Suppressor macrophage treated with lipopolysaccharide for 4 hours (primary cell): ENCODE results near the gene FBXO30.

Experiments used
- DNase-seq: peaks from one replicate; pipeline ENCODE4 v3.0.0-alpha.2; 2020

The FBXO30 gene, protein sequence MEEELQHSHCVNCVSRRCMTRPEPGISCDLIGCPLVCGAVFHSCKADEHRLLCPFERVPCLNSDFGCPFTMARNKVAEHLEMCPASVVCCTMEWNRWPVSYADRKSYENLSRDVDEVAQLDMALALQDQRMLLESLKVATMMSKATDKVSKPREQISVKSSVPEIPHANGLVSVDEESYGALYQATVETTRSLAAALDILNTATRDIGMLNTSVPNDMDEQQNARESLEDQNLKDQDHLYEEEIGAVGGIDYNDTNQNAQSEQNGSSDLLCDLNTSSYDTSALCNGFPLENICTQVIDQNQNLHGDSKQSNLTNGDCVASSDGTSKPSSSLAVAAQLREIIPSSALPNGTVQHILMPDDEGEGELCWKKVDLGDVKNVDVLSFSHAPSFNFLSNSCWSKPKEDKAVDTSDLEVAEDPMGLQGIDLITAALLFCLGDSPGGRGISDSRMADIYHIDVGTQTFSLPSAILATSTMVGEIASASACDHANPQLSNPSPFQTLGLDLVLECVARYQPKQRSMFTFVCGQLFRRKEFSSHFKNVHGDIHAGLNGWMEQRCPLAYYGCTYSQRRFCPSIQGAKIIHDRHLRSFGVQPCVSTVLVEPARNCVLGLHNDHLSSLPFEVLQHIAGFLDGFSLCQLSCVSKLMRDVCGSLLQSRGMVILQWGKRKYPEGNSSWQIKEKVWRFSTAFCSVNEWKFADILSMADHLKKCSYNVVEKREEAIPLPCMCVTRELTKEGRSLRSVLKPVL

GRCh38 chr6:145814501-145815308 lies at the start of gene FBXO30:
TSS of gene FBXO30 (minus strand) at chr6:145814795. CDS start at chr6:145806405, 8,390 bp downstream.
- peak; percentile 95 for DNase-seq

- DNase-seq: peak; percentile 60
Observed at GRCh38 chr6:145863988-145864616, 49.5 kb upstream of the FBXO30 start.

DNA sequence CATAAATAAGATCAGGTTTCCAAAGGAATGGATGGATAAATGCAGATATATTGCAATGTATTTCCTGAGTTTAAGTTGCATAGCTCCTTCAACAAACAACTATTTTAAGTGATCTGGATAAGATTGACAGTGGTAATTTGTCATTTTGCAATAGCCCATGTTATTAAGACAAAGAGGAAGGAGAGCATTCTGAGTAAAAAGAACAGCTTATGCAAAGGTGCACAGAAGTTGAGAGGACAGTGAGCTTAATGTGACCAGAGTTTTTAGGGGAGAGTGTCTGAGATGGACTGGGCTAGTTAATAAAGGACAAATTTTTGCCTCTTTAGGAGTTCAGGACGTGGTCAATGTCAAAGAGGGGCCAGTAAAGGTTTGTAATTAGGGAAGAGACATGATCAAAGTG lies 48.8 kb upstream of the FBXO30 start:
- DNase-seq: peak; percentile 17

DNA sequence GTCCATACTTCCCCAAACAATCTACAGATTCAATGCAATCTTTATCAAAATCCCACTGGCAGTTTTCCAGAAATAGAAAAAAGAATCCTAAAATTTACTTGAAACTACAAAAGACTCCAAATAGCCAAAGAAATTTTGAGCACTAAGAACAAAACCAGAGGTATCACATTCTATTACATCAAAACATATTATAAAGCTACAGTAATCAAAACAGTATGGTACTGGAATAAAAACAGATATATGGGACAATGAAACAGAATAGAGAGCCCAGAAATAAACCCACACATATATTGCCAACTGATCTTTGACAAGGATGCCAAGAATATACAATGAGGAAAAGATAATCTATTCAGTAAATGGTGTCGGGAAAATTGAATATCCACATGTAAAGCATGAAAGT lies 46.0 kb upstream of the FBXO30 start:
- DNase-seq: no peak

GRCh38 chr6:145850671-145851070 lies 36.1 kb upstream of the FBXO30 start:
- no peak for DNase-seq

DNA sequence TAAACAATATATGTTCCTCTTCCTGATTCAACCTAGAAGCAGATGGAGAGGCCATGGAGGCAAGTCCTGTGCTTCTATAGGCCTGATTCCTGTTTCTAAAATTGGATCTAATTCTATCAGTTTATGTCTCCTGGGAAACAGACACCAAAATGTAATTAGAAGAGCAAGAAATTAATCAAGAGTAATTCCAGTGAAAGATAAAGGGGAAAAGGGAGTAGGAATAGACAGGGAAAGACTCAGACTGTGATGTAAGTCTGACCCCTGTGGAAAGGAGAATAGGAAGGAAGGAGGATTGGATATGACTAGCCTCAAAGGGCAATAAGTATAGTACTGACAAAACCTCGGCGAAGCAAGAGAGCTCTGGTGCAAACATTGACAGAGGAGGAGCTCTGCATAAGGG lies 33.9 kb upstream of the FBXO30 start:
- DNase-seq: no peak

- no peak for DNase-seq
Observed at GRCh38 chr6:145845557-145845956, 31.0 kb upstream of the FBXO30 start.

DNA sequence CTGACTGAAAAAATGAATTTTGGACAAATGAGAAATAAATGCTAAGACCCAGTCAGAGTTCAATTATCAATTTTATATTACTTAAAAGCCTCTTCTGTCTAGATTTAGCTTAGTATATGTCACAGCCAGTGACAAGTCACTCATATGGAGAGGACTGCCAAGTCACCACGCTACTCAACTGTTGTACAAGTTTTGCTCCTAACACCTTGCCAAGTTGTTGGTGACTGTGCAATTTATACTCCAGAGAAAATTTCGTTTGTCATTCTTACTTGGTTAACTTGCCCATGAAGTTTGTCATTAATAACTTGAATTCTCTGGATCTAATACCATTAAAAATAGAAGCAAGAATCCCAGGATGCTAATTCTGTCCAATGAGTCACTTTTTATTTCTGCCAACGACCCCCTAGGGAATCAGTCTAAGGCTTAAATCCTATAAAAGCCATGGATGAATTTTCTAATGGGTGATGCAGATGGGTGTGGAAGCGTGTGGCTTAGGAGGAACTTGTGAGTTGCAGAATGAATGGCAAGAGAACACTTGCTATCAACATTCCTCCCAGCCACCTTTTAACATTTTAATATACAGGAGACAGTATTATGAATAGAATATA lies 30.4 kb upstream of the FBXO30 start:
- DNase-seq: no peak

GRCh38 chr6:145842693-145843546 lies 28.3 kb upstream of the FBXO30 start:
- DNase-seq: peak; percentile 37

- no peak for DNase-seq
Observed at GRCh38 chr6:145841668-145842067, 27.1 kb upstream of the FBXO30 start.

DNA sequence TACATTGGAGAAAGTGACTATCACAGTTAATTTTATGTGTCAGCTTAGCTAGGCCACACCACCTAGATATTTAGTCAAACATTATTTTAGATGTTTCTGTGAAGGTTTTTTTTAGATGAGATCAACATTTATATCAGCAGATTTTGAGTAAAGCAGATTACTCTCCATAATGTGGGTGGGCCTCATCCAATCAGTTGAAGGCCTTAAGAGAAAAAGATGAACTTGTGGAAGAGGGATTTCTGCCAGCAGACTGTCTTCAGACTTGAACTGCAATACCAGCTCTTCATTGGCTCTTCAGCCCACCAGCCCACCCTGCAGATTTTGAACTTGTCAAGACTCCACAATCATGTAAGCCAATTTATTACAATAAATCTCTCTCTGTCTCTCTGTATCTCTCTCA lies 25.1 kb upstream of the FBXO30 start:
- DNase-seq: no peak

DNA sequence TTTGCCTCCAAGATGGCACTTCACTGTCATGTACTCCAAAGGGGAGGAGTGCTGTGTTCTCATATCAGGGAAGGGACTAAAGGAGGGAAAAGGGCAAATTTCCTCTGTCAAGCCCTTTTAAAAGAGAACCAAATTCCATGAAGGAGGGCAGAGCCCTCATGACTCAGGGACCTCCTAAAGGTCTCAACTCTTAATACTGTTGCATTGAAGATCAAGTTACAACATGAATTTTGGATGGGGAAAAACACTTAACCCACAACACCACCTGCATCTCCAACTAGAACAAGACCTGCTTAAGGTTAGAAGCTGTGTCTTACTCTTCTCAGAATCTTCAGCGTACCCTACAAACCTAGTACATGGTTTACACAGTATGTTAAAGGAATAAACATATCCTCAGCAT lies 23.7 kb upstream of the FBXO30 start:
- DNase-seq: no peak

GRCh38 chr6:145836772-145837171 lies 22.2 kb upstream of the FBXO30 start:
- DNase-seq: no peak

DNA sequence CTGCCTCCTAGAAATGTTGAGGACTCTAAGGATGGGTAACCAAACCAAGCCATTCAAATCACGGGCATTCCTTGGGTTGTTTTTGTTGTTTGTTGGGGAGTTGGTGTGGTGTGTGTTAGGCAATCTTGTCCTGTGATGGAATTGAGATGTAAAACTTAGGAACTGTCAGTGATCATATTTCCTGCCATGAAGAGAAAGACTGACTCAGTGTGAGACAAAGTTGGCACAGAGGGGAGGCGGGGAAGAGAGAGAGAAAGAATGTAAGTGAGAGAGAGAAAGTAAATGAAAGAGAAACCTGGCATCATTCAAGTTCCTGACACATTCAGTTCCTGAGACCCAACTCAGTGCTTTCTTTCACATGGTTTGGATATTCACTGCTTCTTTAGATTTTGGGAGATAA lies 21.6 kb upstream of the FBXO30 start:
- DNase-seq: peak; percentile 84

- DNase-seq: no peak
Observed at GRCh38 chr6:145830612-145831011, 16.0 kb upstream of the FBXO30 start.

DNA sequence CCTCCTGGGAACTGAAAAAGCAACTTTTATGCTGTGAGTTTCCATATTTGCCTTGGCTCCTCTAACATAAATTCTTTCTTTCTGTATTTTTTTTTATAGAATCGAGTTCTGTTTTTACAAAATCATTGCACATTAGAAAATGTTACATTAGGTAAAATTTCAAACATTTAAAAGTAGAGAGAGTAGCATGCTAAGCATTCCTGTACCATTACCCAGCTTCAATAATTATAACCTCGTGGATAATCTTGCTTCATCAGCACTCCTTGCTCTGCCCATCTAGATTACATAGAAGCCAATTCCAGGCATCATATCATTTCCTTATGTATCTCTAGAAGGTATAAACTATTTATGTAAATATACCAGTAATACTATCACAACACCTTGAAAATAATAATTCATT lies 15.4 kb upstream of the FBXO30 start:
- no peak for DNase-seq

DNA sequence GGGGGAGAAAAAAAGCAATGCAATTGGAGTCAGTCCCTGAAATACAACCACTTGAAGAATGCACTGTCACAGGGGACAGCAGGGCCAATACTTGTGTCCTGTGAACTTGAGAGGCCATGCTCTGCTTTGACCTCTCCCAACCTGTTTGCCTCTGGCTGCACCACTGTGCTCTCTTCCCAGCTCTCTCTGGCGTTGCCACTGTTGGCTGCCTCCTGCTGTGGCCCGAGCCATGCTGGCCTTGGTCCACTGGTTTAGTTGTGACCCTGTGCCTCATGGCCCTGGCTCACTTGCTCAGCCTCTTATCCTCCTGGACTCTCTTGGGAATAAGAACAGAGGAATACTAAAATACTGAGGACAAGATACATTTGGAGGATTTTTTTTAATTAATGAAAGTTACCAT lies 14.5 kb upstream of the FBXO30 start:
- no peak for DNase-seq

- DNase-seq: no peak
Observed at GRCh38 chr6:145824344-145824743, 9.7 kb upstream of the FBXO30 start.

GRCh38 chr6:145823328-145823944 lies 8.8 kb upstream of the FBXO30 start:
- no peak for DNase-seq

GRCh38 chr6:145822456-145822855 lies 7.9 kb upstream of the FBXO30 start:
- no peak for DNase-seq

DNA sequence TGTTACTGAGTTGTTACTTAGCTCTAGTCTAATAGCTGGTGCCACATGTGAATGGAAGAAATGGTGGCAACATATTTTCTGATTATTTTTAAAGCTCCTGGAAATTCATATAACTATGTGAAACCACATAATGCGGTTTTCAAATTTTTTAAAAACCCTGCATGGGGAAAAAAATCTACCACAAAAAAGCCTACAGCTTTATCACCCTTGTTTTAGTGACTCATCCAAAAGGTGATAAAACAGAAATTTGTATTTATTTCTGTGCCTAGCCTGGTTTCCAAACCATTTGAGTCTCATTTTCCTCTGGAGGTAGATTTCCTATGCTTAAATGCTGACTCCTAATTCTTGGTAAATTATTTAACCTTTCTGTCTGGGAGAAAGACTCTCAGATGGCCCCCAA lies 5.4 kb upstream of the FBXO30 start:
- DNase-seq: no peak
